Endometrial microvascular endothelial cells (primary cell): ENCODE results near the gene COL10A1. TPM values are rescaled to one million over a fixed set of nuclear protein-coding genes. Genes with fewer than 3 reads are reported as not detected.
"Not testable (repeated sequence)": the region's sequence is repeated elsewhere in the genome, so short reads cannot be mapped to it uniquely, and the experiment has no call there.

Experiments used
- in situ Hi-C: cut with HindIII; loops from 2 replicates; pipeline ENCODE4 v1.10.0; 2017; ENCODE audit warnings: low sequenced_read_pairs, low pct_unique_long_range_greater_than_20kb; ENCODE audit errors: inconsistent ontology term
- total RNA-seq: library from RNA; depleted of rRNA; stranded (reverse); fragments of >200 nt; gene quantifications from one replicate; pipeline ENCODE4 v1.2.3, GENCODE V29; 2015; ENCODE audit errors: inconsistent ontology term

COL10A1 gene
- total RNA-seq, 1 donor from 2014 or later = not detected

DNA sequence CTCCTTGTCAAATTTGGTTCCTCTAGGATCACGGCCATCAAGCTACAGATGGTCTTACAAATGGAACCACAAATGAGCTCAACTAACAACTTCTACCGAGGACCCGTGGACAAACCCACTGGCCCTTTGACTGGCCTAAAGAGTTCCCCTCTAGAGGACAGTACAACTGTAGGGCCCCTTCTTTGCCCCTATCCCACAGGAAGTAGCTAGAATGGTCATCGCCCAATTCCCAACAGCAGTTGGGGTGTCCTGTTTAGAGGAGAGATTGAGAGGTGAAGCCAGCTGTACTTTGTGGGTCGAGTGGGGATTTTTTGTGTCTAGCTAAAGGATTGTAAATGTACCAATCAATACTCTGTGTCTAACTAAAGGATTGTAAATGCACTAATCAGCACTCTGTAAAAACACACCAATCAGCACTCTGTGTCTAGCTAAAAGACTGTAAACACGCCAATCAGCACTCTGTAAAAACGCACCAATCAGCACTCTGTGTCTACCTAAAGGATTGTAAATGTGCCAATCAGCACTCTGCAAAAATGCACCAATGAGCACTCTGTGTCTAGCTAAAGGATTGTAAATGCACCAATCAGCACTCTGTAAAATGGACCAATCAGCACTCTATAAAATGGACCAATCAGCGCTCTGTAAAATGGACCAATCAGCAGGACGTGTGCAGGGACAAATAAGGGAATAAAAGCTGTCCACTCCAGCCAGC, 29.7 kb downstream of the COL10A1 start:
- in situ Hi-C loops = not testable (repeated sequence)

DNA sequence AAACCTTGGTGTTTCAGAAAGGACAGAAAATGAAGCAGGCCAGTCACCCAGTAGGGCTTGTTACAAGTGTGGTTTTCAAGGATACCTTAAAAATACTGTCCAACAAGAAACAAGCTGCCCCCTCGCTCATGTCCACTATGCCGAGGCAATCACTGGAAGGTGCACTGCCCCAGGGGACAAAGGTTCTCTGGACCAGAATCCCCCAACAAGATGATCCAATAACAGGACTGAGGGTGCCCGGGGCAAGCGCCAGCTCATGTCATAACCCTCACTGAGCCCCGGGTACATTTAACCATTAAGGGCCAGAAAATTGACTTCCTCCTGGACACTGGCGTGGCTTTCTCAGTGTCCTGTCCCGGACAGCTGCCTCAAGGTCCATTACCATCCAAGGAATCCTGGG, 31.9 kb downstream of the COL10A1 start:
- in situ Hi-C loops = no loop called here

- in situ Hi-C loops = no loop called here
These were observed 35.7 kb downstream of the COL10A1 start for GRCh38 chr6:116090251-116090650.

- in situ Hi-C loops = no loop called here
These were observed 37.0 kb downstream of the COL10A1 start for GRCh38 chr6:116088946-116089345.

DNA sequence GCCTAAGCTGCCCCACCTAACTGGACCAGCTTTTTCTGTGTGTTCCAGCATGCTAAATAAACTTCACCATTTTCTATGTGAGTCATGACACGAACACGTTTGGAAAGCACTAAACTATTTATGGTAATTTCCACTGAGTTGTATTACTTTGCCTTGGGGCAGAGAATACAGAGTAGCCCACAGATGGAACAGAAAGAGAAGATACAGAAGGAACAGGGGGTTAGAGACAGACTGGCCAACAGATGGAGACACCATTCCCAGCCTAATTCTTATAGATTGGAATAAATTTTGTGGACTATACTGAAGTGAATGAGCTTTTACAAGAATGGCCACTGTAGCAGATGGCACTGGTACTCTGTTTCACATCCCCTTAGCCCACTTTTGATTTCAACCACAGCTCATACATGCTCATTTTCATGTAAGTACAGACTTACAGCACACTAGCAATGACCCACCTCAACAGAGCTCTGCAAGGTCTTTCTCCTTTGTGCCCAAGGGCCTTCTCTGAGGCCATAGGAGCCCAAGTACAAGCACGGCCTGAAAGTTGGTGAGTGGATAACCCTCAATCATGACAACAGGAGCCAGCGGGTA, 38.4 kb downstream of the COL10A1 start:
- in situ Hi-C loops = no loop called here

DNA sequence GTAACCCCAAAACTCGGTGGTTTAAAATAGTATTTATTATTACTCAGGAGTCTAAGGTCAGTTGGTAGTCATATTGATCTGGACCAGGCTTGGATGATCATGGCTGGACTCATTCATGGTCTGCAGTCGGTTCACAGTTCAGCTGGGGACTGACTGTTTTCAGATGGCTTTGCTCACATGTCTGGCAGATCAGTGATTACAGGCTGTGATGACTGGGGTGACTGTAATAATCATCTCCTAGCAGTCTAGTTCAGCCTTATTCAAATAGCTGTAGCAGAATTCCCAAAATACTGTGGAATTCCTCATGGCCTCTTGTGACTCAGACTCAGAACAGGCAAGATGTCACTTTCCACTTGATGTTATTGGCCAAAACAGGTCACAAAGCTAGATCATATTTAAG, 41.6 kb downstream of the COL10A1 start:
- in situ Hi-C loops = no loop called here

GRCh38 chr6:116083052-116083451, 42.9 kb downstream of the COL10A1 start:
- in situ Hi-C loops = no loop called here

GRCh38 chr6:116078945-116079344, 47.0 kb downstream of the COL10A1 start:
- in situ Hi-C loops = no loop called here

- in situ Hi-C loops = no loop called here
These were observed 47.4 kb downstream of the COL10A1 start for GRCh38 chr6:116078522-116078921.

- in situ Hi-C loops = no loop called here
These were observed 51.1 kb downstream of the COL10A1 start for GRCh38 chr6:116074732-116075390.

DNA sequence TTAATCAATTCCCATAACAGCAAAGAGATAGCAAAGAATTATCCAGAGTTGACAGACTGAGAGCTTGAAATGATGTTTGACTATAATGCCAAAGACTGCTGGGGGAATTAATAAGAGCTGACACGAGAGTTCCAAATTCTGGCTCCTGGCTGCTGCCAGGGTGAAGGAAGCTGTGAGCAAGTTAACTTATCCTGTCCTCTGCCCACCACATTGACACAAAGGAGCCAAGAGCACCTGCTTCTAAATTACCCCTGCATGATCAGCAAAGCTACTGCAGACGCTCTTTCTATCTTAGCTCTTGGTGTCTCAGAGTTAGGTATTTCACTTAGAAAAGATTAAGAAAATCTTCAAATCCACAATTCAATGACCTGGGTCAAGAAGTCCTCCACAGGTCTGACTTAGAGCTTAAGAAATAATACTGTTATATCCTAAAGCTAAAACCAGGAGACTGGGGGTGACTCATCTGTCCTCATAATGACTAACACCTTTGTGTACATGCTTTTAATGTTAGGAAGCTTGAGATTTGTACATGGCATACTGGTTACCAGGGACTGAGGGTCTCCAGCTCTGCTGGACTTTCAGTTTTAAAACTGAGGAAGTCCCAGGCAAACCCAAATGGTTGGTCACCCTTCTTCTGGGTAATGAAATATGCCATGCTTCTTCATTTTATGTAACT, 52.0 kb downstream of the COL10A1 start:
- in situ Hi-C loops = no loop called here

DNA sequence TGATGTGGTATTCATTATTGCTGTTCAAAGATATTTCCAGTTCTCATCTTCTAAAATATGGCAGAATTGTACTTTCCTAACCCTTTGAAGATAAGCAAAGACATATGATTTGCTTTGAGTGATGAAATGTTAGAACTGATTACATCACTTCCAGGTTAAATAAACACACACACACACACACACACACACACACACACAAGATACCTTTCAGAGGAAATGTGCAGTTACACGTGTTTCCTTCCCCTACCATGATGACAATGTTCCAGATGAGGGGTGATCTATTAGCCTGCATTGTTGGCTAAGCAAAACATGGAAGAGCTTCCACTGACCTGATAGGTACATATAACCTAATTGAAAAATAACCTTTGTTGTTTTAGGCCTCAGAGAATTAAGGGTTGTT, 53.6 kb downstream of the COL10A1 start:
- in situ Hi-C loops = no loop called here

GRCh38 chr6:116070616-116071389, 55.1 kb downstream of the COL10A1 start:
- in situ Hi-C loops = no loop called here

DNA sequence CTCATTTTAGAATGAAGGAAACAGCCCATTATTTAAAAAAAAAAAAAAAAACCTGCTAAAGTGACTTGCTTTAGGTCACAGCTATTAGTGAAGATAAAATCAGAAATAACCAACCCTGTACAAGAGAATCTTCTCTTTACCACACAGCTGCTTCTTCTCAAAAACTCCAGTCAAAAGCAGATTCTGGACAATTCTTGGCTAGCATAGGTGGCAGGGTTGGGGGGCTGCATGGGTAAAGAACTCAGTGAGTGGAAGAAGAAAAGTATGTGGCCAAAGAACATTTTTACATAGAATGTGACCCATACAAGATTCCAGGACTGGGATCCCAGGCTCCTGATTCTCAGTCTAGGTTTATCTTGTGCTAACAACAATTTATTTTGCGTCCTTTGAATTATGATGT, 55.8 kb downstream of the COL10A1 start:
- in situ Hi-C loops = no loop called here

Other genes with a start within 250 kb of the COL10A1 start
- not detected for gene FRK, start 65.2 kb downstream of the COL10A1 start, total RNA-seq
- 9.7 TPM for gene NT5DC1, start 25.3 kb downstream of the COL10A1 start, total RNA-seq
- 21.4 TPM for gene TSPYL4, start 127.9 kb upstream of the COL10A1 start, total RNA-seq
- gene TSPYL1, start 153.8 kb upstream of the COL10A1 start, total RNA-seq = 59.1 TPM
- gene DSE, start 244.8 kb upstream of the COL10A1 start, total RNA-seq = 10.0 TPM